DOHH2 (cell line): ENCODE data around the gene UBAC2.

ENCODE experiments used
- H3F3A ChIP-seq: fragments of 200-600 bp; sonication (generic), shearing (Covaris generic); 2 replicates; pipeline ENCODE4 v1.6.0; 2016; ENCODE audit warnings: antibody characterized with exemption, mild to moderate bottlenecking; ENCODE audit not compliant: control insufficient read depth, insufficient read depth
- H3K27ac ChIP-seq: fragments of 200-600 bp; sonication (generic); 2 replicates; pipeline ENCODE4 v1.5.1; 2014; ENCODE audit warnings: low read depth, mild to moderate bottlenecking, low read length, moderate library complexity
- H3K27me3 ChIP-seq: fragments of 200-600 bp; sonication (generic); 2 replicates; pipeline ENCODE4 v1.6.1; 2014; ENCODE audit warnings: mild to moderate bottlenecking, low read length, mixed read lengths; ENCODE audit not compliant: control insufficient read depth
- H3K36me3 ChIP-seq: fragments of 200-600 bp; sonication (generic); 2 replicates; pipeline ENCODE4 v1.6.1; 2014; ENCODE audit warnings: mild to moderate bottlenecking, low read length, moderate library complexity, mixed read lengths; ENCODE audit not compliant: control insufficient read depth
- H3K4me1 ChIP-seq: fragments of 200-600 bp; sonication (generic); 2 replicates; pipeline ENCODE4 v1.6.1; 2014; ENCODE audit warnings: mild to moderate bottlenecking, low read length, mixed read lengths; ENCODE audit not compliant: control insufficient read depth
- H3K4me2 ChIP-seq: fragments of 200-600 bp; sonication (generic); 2 replicates; pipeline ENCODE4 v1.6.0; 2014; ENCODE audit warnings: mild to moderate bottlenecking, low read length, moderate library complexity
- H3K4me3 ChIP-seq: fragments of 200-600 bp; sonication (generic); 2 replicates; pipeline ENCODE4 v1.5.1; 2014; ENCODE audit warnings: mild to moderate bottlenecking, low read length, mixed read lengths
- H3K79me2 ChIP-seq: fragments of 200-600 bp; sonication (generic); 2 replicates; pipeline ENCODE4 v1.6.1; 2014; ENCODE audit warnings: mild to moderate bottlenecking, low read length, mixed read lengths; ENCODE audit not compliant: control insufficient read depth
- H3K9me2 ChIP-seq: fragments of 200-600 bp; sonication (generic); replicated peaks from 2 replicates; pipeline ENCODE4 v1.6.1; 2014; ENCODE audit warnings: mild to moderate bottlenecking, low read length, mixed read lengths; ENCODE audit not compliant: control insufficient read depth
- H3K9me3 ChIP-seq: fragments of 200-600 bp; sonication (generic); 2 replicates; pipeline ENCODE4 v1.6.1; 2014; ENCODE audit warnings: antibody characterized with exemption, low read length, mixed read lengths; ENCODE audit not compliant: control insufficient read depth, insufficient read depth
- H4K20me1 ChIP-seq: fragments of 200-600 bp; sonication (generic); 2 replicates; pipeline ENCODE4 v1.6.0; 2014; ENCODE audit warnings: low read depth, mild to moderate bottlenecking, antibody characterized with exemption, low read length, moderate library complexity; ENCODE audit not compliant: control insufficient read depth, insufficient read depth
- CTCF ChIP-seq: fragments of 200-600 bp; sonication (generic); IDR thresholded peaks from one replicate; pipeline ENCODE4 v1.5.1; 2014; ENCODE audit warnings: antibody characterized with exemption, mild to moderate bottlenecking, low read depth, low read length; ENCODE audit not compliant: poor library complexity, severe bottlenecking
- EZH2phosphoT487 ChIP-seq: fragments of 200-600 bp; sonication (generic); IDR thresholded peaks from 2 replicates; pipeline ENCODE4 v1.6.1; 2017; ENCODE audit warnings: borderline replicate concordance, mild to moderate bottlenecking, antibody characterized with exemption, low read length, moderate library complexity, mixed read lengths

Gene UBAC2

GRCh38 chr13:99172951-99173350, 27.7 kb upstream of the UBAC2 start:
- Histone ChIP-seq H3K9me2 (no peaks in the 10 kb centered on the region), H3K4me2 (no peak overlapping the region), H3K4me3 (no peak overlapping the region), H4K20me1 (0 out of 2 replicates have a peak, but pooled peaks cover under 1% of the 10 kb centered on the region), H3K36me3 (no peaks in the 10 kb centered on the region), H3F3A (no peaks in the 10 kb centered on the region), H3K27ac (no peak overlapping the region), H3K79me2 (no peaks in the 10 kb centered on the region), H3K9me3 (no peaks in the 10 kb centered on the region), H3K4me1 (peaks cover 12% of the 10 kb centered on the region), H3K27me3 (peaks cover 10% of the 10 kb centered on the region; the same call in 1 of the 2 replicates)
- no peak for TF ChIP-seq EZH2phosphoT487
- TF ChIP-seq CTCF: no peak

- peaks cover 10% of the 10 kb centered on the region; the same call in 1 of the 2 replicates for H3K27me3 ChIP-seq
- H3K27ac ChIP-seq: no peak overlapping the region
- H3K4me2 ChIP-seq: no peak overlapping the region
- H3K9me2 ChIP-seq: no peaks in the 10 kb centered on the region
- no peak for TF ChIP-seq CTCF
- no peak for TF ChIP-seq EZH2phosphoT487
- H3K4me1 ChIP-seq: peaks cover 19% of the 10 kb centered on the region
- H3K36me3 ChIP-seq: no peaks in the 10 kb centered on the region
- no peaks in the 10 kb centered on the region for H3K79me2 ChIP-seq
- no peaks in the 10 kb centered on the region for H3F3A ChIP-seq
- no peaks in the 10 kb centered on the region for H3K9me3 ChIP-seq
- no peak overlapping the region for H3K4me3 ChIP-seq
- 0 out of 2 replicates have a peak, but pooled peaks cover 3% of the 10 kb centered on the region for H4K20me1 ChIP-seq
Measured at GRCh38 chr13:99173606-99174005, 27.0 kb upstream of the UBAC2 start.

GRCh38 chr13:99174533-99175100, 26.0 kb upstream of the UBAC2 start:
- Histone ChIP-seq H3K4me3 (no peak overlapping the region), H3K4me2 (no peak overlapping the region), H3K9me3 (no peaks in the 10 kb centered on the region), H3K9me2 (no peaks in the 10 kb centered on the region), H3K4me1 (peaks cover 29% of the 10 kb centered on the region), H3K36me3 (no peaks in the 10 kb centered on the region), H3K79me2 (no peaks in the 10 kb centered on the region), H3K27me3 (peaks cover 10% of the 10 kb centered on the region; the same call in 1 of the 2 replicates), H3K27ac (no peak overlapping the region), H4K20me1 (0 out of 2 replicates have a peak, but pooled peaks cover 3% of the 10 kb centered on the region), H3F3A (no peaks in the 10 kb centered on the region)
- no peak for TF ChIP-seq CTCF
- no peak for TF ChIP-seq EZH2phosphoT487
